GM21619 (cell line): ENCODE measurements around the gene GDE1.

Experiments used
- ATAC-seq: cut with Tn5 transposase; IDR thresholded peaks from one replicate; pipeline ENCODE4 v1.9.1; 2021; ENCODE audit not compliant: unreplicated experiment

Gene GDE1

GRCh38 chr16:19490619-19491018 lies 31.3 kb downstream of the GDE1 start:
- ATAC-seq, result no peak

- ATAC-seq, result no peak
These were observed 33.7 kb downstream of the GDE1 start for GRCh38 chr16:19488213-19488640.

- ATAC-seq, result no peak
These were observed 35.1 kb downstream of the GDE1 start for GRCh38 chr16:19486750-19487325.

GRCh38 chr16:19486051-19486450 lies 35.8 kb downstream of the GDE1 start:
- no peak for ATAC-seq

- no peak for ATAC-seq
These were observed 36.3 kb downstream of the GDE1 start for GRCh38 chr16:19485611-19486010.

GRCh38 chr16:19484096-19484495 lies 37.8 kb downstream of the GDE1 start:
- ATAC-seq, result no peak

- ATAC-seq, result no peak
These were observed 39.6 kb downstream of the GDE1 start for GRCh38 chr16:19482291-19482690.

GRCh38 chr16:19481769-19482168 lies 40.1 kb downstream of the GDE1 start:
- no peak for ATAC-seq

GRCh38 chr16:19481296-19481695 lies 40.6 kb downstream of the GDE1 start:
- no peak for ATAC-seq

GRCh38 chr16:19479302-19479721 lies 42.6 kb downstream of the GDE1 start:
- no peak for ATAC-seq

GRCh38 chr16:19478505-19478904 lies 43.4 kb downstream of the GDE1 start:
- no peak for ATAC-seq

GRCh38 chr16:19474617-19475016 lies 47.3 kb downstream of the GDE1 start:
- ATAC-seq, result no peak

- ATAC-seq, result no peak
These were observed 49.4 kb downstream of the GDE1 start for GRCh38 chr16:19472482-19472881.

GRCh38 chr16:19468300-19468699 lies 53.6 kb downstream of the GDE1 start:
- no peak for ATAC-seq

- no peak for ATAC-seq
These were observed 58.2 kb downstream of the GDE1 start for GRCh38 chr16:19463468-19464315.

GRCh38 chr16:19460397-19460796 lies 61.5 kb downstream of the GDE1 start:
- no peak for ATAC-seq

GRCh38 chr16:19458722-19459379 lies 63.0 kb downstream of the GDE1 start:
- no peak for ATAC-seq
